SK-N-SH (cell line): Measurements from ENCODE around the gene PTH2. TPM values are rescaled to one million over a fixed set of nuclear protein-coding genes. Genes with fewer than 3 reads are reported as not detected.

Experiments
- CTCF ChIA-PET: fragments of 300-600, 350-600 bp; formaldehyde crosslinking; extraction: SDS; loops from one replicate; lab custom pipeline; 2021; lab: Yijun Ruan, JAX
- POLR2A ChIA-PET: fragments of 350-600 bp; sonication (Branson Sonifier 250); formaldehyde crosslinking; extraction: SDS; loops from one replicate; lab custom pipeline; 2020; ENCODE audit warnings: antibody characterized with exemption, inconsistent platforms; lab: Yijun Ruan, JAX
- DNase-seq: peaks from one replicate; pipeline ENCODE4 v3.0.0; 2012
- H2AFZ ChIP-seq: fragments of 200-600 bp; sonication (generic); 2 replicates; pipeline ENCODE4 v1.8.1; 2016; ENCODE audit warnings: antibody characterized with exemption, mild to moderate bottlenecking, low read depth
- H3F3A ChIP-seq: fragments of 200-600 bp; sonication (generic); replicated peaks from 2 replicates; pipeline ENCODE3; 2016; ENCODE audit warnings: antibody characterized with exemption, mild to moderate bottlenecking; ENCODE audit not compliant: insufficient read depth
- H3K27ac ChIP-seq, 2 experiments: fragments of 200-500 bp in 1 of 2; fragments of 200-600 bp in 1 of 2; sonication (Bioruptor generic) in 1 of 2; sonication (generic), shearing (Covaris generic) in 1 of 2; 2 replicates each; pipeline versions ENCODE4 v1.5.1 to v1.6.1; 2014 to 2016; ENCODE audit warnings: low read depth in 2 of 2, inconsistent platforms in 1 of 2, low read length in 1 of 2, mild to moderate bottlenecking in 1 of 2, mixed read lengths in 1 of 2
- H3K27me3 ChIP-seq: fragments of 200-600 bp; sonication (generic), shearing (Covaris generic); 2 replicates; pipeline ENCODE4 v1.6.1; 2016; ENCODE audit warnings: mixed run types; ENCODE audit not compliant: insufficient read depth
- H3K36me3 ChIP-seq, 2 experiments: fragments of 200-500 bp in 1 of 2; fragments of 200-600 bp in 1 of 2; sonication (Bioruptor generic) in 1 of 2; sonication (generic) in 1 of 2; replicated peaks in 1 of 2; 2 replicates each; pipeline versions ENCODE3 to v1.5.1; 2014 to 2016; ENCODE audit warnings: low read length in 1 of 2, mild to moderate bottlenecking in 1 of 2; ENCODE audit not compliant: insufficient read depth in 2 of 2, control insufficient read depth in 1 of 2
- H3K4me1 ChIP-seq, 2 experiments: fragments of 200-500 bp in 1 of 2; fragments of 200-600 bp in 1 of 2; sonication (Bioruptor generic) in 1 of 2; sonication (generic), shearing (Covaris generic) in 1 of 2; 2 replicates each; pipeline versions ENCODE4 v1.5.1 to v1.6.1; 2014 to 2016; ENCODE audit warnings: low read depth in 1 of 2, low read length in 1 of 2, mixed run types in 1 of 2; ENCODE audit not compliant: insufficient read depth in 2 of 2, control insufficient read depth in 1 of 2
- H3K4me2 ChIP-seq: fragments of 200-600 bp; sonication (generic), shearing (Covaris generic); 2 replicates; pipeline ENCODE4 v1.6.1; 2017; ENCODE audit warnings: mixed run types
- H3K4me3 ChIP-seq, 2 experiments: fragments of 200-500 bp in 1 of 2; fragments of 200-600 bp in 1 of 2; sonication (Bioruptor generic) in 1 of 2; sonication (generic), shearing (Covaris generic) in 1 of 2; 2 replicates each; pipeline versions ENCODE4 v1.5.1 to v1.8.1; 2014 to 2016; ENCODE audit warnings: low read depth in 2 of 2, inconsistent platforms in 1 of 2, low read length in 1 of 2, mild to moderate bottlenecking in 1 of 2, mixed read lengths in 1 of 2, moderate library complexity in 1 of 2
- H3K79me2 ChIP-seq: fragments of 200-600 bp; sonication (generic); 2 replicates; pipeline ENCODE4 v1.8.1; 2017; ENCODE audit warnings: mild to moderate bottlenecking; ENCODE audit not compliant: insufficient read depth
- H3K9ac ChIP-seq: fragments of 200-600 bp; sonication (generic); 2 replicates; pipeline ENCODE4 v1.6.1; 2017; ENCODE audit warnings: mixed run types
- H3K9me2 ChIP-seq: fragments of 200-600 bp; sonication (generic); 2 replicates; pipeline ENCODE4 v1.6.1; 2017; ENCODE audit warnings: mixed run types
- H3K9me3 ChIP-seq: fragments of 200-600 bp; sonication (generic); 2 replicates; pipeline ENCODE4 v1.6.1; 2017; ENCODE audit warnings: mixed run types, mild to moderate bottlenecking, moderate library complexity
- H4K20me1 ChIP-seq: fragments of 200-600 bp; sonication (generic); 2 replicates; pipeline ENCODE4 v1.6.1; 2017; ENCODE audit warnings: mild to moderate bottlenecking, mixed run types; ENCODE audit not compliant: insufficient read depth
- CHD2 ChIP-seq: fragments of 150-350 bp; IDR thresholded peaks from 2 replicates; pipeline ENCODE4 v1.6.1; 2018; ENCODE audit warnings: low read length; ENCODE audit not compliant: partially characterized antibody
- ELF1 ChIP-seq: IDR thresholded peaks from 2 replicates; pipeline ENCODE4 v1.4.0; 2012
- EP300 ChIP-seq, 2 experiments: IDR thresholded peaks; 2 replicates each; pipeline versions ENCODE4 v1.4.0 to v1.6.1; 2012; ENCODE audit warnings: borderline replicate concordance in 1 of 2, low read depth in 1 of 2, low read length in 1 of 2
- EZH2phosphoT487 ChIP-seq: fragments of 200-600 bp; sonication (generic); IDR thresholded peaks from 2 replicates; pipeline ENCODE4 v1.6.1; 2017; ENCODE audit warnings: low read depth, mixed run types, mild to moderate bottlenecking, antibody characterized with exemption, moderate library complexity, borderline replicate concordance
- FOSL2 ChIP-seq: IDR thresholded peaks from 2 replicates; pipeline ENCODE4 v1.4.0; 2012; ENCODE audit warnings: low read depth, mild to moderate bottlenecking, moderate library complexity, borderline replicate concordance
- FOXJ3 ChIP-seq: sonication (generic); formaldehyde crosslinking; IDR thresholded peaks from 2 replicates; pipeline ENCODE4 v1.5.1; 2020; ENCODE audit warnings: mild to moderate bottlenecking, missing genetic modification reagents
- GABPA ChIP-seq: IDR thresholded peaks from 2 replicates; pipeline ENCODE4 v1.4.0; 2012; ENCODE audit warnings: low read depth, mild to moderate bottlenecking
- GATA2 ChIP-seq: sonication (generic); formaldehyde crosslinking; IDR thresholded peaks from 2 replicates; pipeline ENCODE4 v1.5.0; 2020; ENCODE audit warnings: mild to moderate bottlenecking, missing genetic modification reagents
- JUND ChIP-seq: IDR thresholded peaks from 2 replicates; pipeline ENCODE4 v1.4.0; 2012
- MAX ChIP-seq: IDR thresholded peaks from 2 replicates; pipeline ENCODE4 v1.4.0; 2012; ENCODE audit warnings: low read depth
- MXI1 ChIP-seq: IDR thresholded peaks from 2 replicates; pipeline ENCODE4 v1.6.1; 2012; ENCODE audit warnings: mild to moderate bottlenecking, low read depth, low read length, improper control_type of control experiment
- NFIC ChIP-seq: IDR thresholded peaks from 2 replicates; pipeline ENCODE4 v1.4.0; 2012; ENCODE audit warnings: borderline replicate concordance
- NRF1 ChIP-seq: IDR thresholded peaks from 2 replicates; pipeline ENCODE4 v1.6.1; 2012; ENCODE audit warnings: low read depth, mild to moderate bottlenecking, low read length
- POLR2AphosphoS5 ChIP-seq: IDR thresholded peaks from 2 replicates; pipeline ENCODE4 v1.6.1; 2012; ENCODE audit warnings: low read depth, low read length
- RCOR1 ChIP-seq: fragments of 150-350 bp; IDR thresholded peaks from 2 replicates; pipeline ENCODE4 v1.6.1; 2017; ENCODE audit warnings: antibody characterized with exemption, low read length
- SIN3A ChIP-seq: IDR thresholded peaks from 2 replicates; pipeline ENCODE4 v1.6.1; 2012; ENCODE audit warnings: low read depth, mild to moderate bottlenecking, low read length, moderate library complexity, borderline replicate concordance
- SMC3 ChIP-seq: IDR thresholded peaks from 2 replicates; pipeline ENCODE4 v1.6.1; 2012; ENCODE audit warnings: low read depth, low read length, improper control_type of control experiment
- TAF1 ChIP-seq: IDR thresholded peaks from 2 replicates; pipeline ENCODE4 v1.6.1; 2012; ENCODE audit warnings: low read depth, mild to moderate bottlenecking, low read length, moderate library complexity, borderline replicate concordance
- TCF12 ChIP-seq: IDR thresholded peaks from 2 replicates; pipeline ENCODE4 v1.4.0; 2012
- TEAD4 ChIP-seq: IDR thresholded peaks from 2 replicates; pipeline ENCODE4 v1.4.0; 2012; ENCODE audit warnings: mild to moderate bottlenecking, borderline replicate concordance; ENCODE audit not compliant: insufficient read depth
- USF2 ChIP-seq: fragments of 150-350 bp; IDR thresholded peaks from 2 replicates; pipeline ENCODE4 v1.6.1; 2017; ENCODE audit warnings: antibody characterized with exemption, low read length, low read depth, borderline replicate concordance
- YY1 ChIP-seq: IDR thresholded peaks from 2 replicates; pipeline ENCODE4 v1.4.0; 2012; ENCODE audit warnings: low read depth, mild to moderate bottlenecking
- WGBS: methylation state at CpG from one replicate; pipeline ENCODE4 v1.1.6; 2017; ENCODE audit warnings: low lambda C conversion rate; 5-methylcytosine and 5-hydroxymethylcytosine counted together
- polyA plus RNA-seq, 3 experiments: library from polyadenylated mRNA; depleted of rRNA; stranded (reverse); fragments of >200 nt; gene quantifications; 2 replicates each; pipeline ENCODE4 v1.2.3, GENCODE V29; 2012
- TF ChIP-seq, protein P1 (sequence below): fragments of 200-600 bp; sonication (generic); IDR thresholded peaks from 2 replicates; pipeline ENCODE4 v1.6.1; 2017; ENCODE audit warnings: antibody characterized with exemption, mild to moderate bottlenecking, moderate library complexity

The PTH2 gene
- polyA plus RNA-seq, 1 of the 3 experiments (the other 2 are of a cell fraction) = not detected

- TF ChIP-seq FOXJ3 (CRISPR knock-in tag) (no peak), MXI1 (no peak), MAX (no peak), GATA2 (no peak), CHD2 (no peak), RCOR1 (no peak), FOSL2 (no peak), ELF1 (no peak), NRF1 (no peak), TEAD4 (no peak)
- TF ChIP-seq, all 33 proteins: peak for 0
- 97% methylated on average over 6 of the region's 6 CpGs for WGBS
- H3K79me2 ChIP-seq = peaks cover 27% of the 10 kb centered on the region
- no peaks in the 10 kb centered on the region for H3K9me2 ChIP-seq
- H3K27ac ChIP-seq = no peak overlapping the region
- H3K27me3 ChIP-seq = no peaks in the 10 kb centered on the region
- no peak overlapping the region for H3K4me3 ChIP-seq
- no peaks in the 10 kb centered on the region for H3K9me3 ChIP-seq
- peaks cover 0 to 10% of the 10 kb centered on the region in 2 experiments; a peak in 2 of 4 replicates for H3K4me1 ChIP-seq
- ChIA-PET POLR2A (no interaction called here), CTCF (interaction anchor here (0.7 to 11.2 kb wide), 4 partner anchors 25 to 56 kb away, joined by 3 to 149 read pairs (median 4); partner anchors contain the start of genes FLT3LG and KASH5)
- no peaks in the 10 kb centered on the region; the same call in 1 of the 2 replicates for H4K20me1 ChIP-seq
- peaks cover 12 to 13% of the 10 kb centered on the region in 2 experiments for H3K36me3 ChIP-seq
- H2AFZ ChIP-seq = no peak overlapping the region
- peaks cover 25% of the 10 kb centered on the region for H3F3A ChIP-seq
- no peak overlapping the region for H3K4me2 ChIP-seq
- no peak overlapping the region for H3K9ac ChIP-seq
- DNase-seq = no peak
These were observed 25.2 kb upstream of the PTH2 start for GRCh38 chr19:49448432-49448786.

GRCh38 chr19:49447485-49448431 lies 24.5 kb upstream of the PTH2 start:
- H3F3A ChIP-seq = peaks cover 21% of the 10 kb centered on the region
- no peak overlapping the region for H3K4me3 ChIP-seq
- peaks cover 12 to 13% of the 10 kb centered on the region in 2 experiments for H3K36me3 ChIP-seq
- ChIA-PET CTCF (interaction anchor here (0.7 to 11.2 kb wide), 2 partner anchors 28 to 56 kb away, joined by 3 to 149 read pairs; partner anchors contain the start of gene KASH5), POLR2A (no interaction called here)
- TF ChIP-seq, protein P1, sequence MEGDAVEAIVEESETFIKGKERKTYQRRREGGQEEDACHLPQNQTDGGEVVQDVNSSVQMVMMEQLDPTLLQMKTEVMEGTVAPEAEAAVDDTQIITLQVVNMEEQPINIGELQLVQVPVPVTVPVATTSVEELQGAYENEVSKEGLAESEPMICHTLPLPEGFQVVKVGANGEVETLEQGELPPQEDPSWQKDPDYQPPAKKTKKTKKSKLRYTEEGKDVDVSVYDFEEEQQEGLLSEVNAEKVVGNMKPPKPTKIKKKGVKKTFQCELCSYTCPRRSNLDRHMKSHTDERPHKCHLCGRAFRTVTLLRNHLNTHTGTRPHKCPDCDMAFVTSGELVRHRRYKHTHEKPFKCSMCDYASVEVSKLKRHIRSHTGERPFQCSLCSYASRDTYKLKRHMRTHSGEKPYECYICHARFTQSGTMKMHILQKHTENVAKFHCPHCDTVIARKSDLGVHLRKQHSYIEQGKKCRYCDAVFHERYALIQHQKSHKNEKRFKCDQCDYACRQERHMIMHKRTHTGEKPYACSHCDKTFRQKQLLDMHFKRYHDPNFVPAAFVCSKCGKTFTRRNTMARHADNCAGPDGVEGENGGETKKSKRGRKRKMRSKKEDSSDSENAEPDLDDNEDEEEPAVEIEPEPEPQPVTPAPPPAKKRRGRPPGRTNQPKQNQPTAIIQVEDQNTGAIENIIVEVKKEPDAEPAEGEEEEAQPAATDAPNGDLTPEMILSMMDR = no peak
- TF ChIP-seq CHD2 = no peak
- no peak for TF ChIP-seq NFIC
- no peak for TF ChIP-seq SIN3A
- no peak for TF ChIP-seq POLR2AphosphoS5
- TF ChIP-seq YY1 = no peak
- no peak for TF ChIP-seq TCF12
- TF ChIP-seq EZH2phosphoT487 = no peak
- no peak for TF ChIP-seq NRF1
- no peak for TF ChIP-seq MXI1
- TF ChIP-seq GABPA = no peak
- TF ChIP-seq USF2 = no peak
- no peak for TF ChIP-seq SMC3
- TF ChIP-seq TAF1 = no peak
- TF ChIP-seq EP300 (IDR thresholded peaks at IDR 0.05; ENCODE audit: borderline replicate concordance in 1 of 2, low read depth in 1 of 2, low read length in 1 of 2) = no peak
- TF ChIP-seq GATA2 = no peak
- TF ChIP-seq JUND = no peak
- no peak overlapping the region for H3K4me2 ChIP-seq
- H2AFZ ChIP-seq = no peak overlapping the region
- H3K27me3 ChIP-seq = no peaks in the 10 kb centered on the region
- peaks cover 0 to 10% of the 10 kb centered on the region in 2 experiments; a peak in 2 of 4 replicates for H3K4me1 ChIP-seq
- H3K79me2 ChIP-seq = peaks cover 27% of the 10 kb centered on the region
- H3K9me2 ChIP-seq = no peaks in the 10 kb centered on the region
- H3K9me3 ChIP-seq = no peaks in the 10 kb centered on the region
- DNase-seq = peak; percentile 73
- no peak overlapping the region for H3K27ac ChIP-seq
- 91% methylated on average over 25 of the region's 32 CpGs for WGBS
- no peaks in the 10 kb centered on the region; the same call in 1 of the 2 replicates for H4K20me1 ChIP-seq
- H3K9ac ChIP-seq = no peak overlapping the region
